Heart left ventricle (tissue), 13 donors: ENCODE measurements around the gene ZNF700.

Source experiments
- CTCF ChIP-seq, 12 donors: fragments of 200-600 bp; sonication (generic) in 4 of 12; IDR thresholded peaks; one replicate each; pipeline versions ENCODE4 v1.5.0 to v1.8.0; 2018 to 2022; ENCODE audit warnings: antibody characterized with exemption in 12 of 12, mild to moderate bottlenecking in 5 of 12
- POLR2A ChIP-seq, 2 donors: fragments of 450-650 bp; IDR thresholded peaks; one replicate each; pipeline ENCODE4 v1.6.1; 2017; ENCODE audit warnings: antibody characterized with exemption in 2 of 2, mild to moderate bottlenecking in 2 of 2, moderate library complexity in 2 of 2
- donor health status: ischemic (EF 13 %, LVEDD 7.1; RV severe dilation, severe dysfunction).
- donor health status: DM: no; HTN: yes; CAD: no.
- donor health status: DM: no; HTN: no; CAD: no.
- donor health status: ischemic (EF 25% LVEDD 6.9; RV normal size, moderate dysfunction).
- donor health status: ischemic (EF 25% LVEDD 5.7; RV mildly dilated, moderate dysfunction).
- donor health status: ischemic (EF 35%, LVEDD 5.7; RV mildly dilated, moderate dysfunction).
- donor health status: nonischemic (EF 11% LVEDD 7.7; RV severe dilation, severe dysfunction).
- donor health status: DM: yes; HTN: yes; CAD: no.
- donor health status: PGD.
- donor health status: ischemic (EF 29% LVEDD 5.4; RV normal size, mild dysfunction).
- donor health status: nonischemic (EF 23%, LVEDD 6.1; RV moderate dilation, normal function).

- no peak for TF ChIP-seq CTCF (IDR thresholded peaks at IDR 0.05)
- no peak for TF ChIP-seq POLR2A (IDR thresholded peaks at IDR 0.05)
These were observed 37.7 kb upstream of the ZNF700 start for GRCh38 chr19:11887234-11887610.
